Activated CD4-positive, alpha-beta T cell treated with anti-CD3 and anti-CD28 coated beads, Interleukin-2, amount 10 ng/mL, durations not matched to agents 7 days and 5 days (primary cell): ENCODE measurements around the gene KANSL1L. TPM values are rescaled to one million over a fixed set of nuclear protein-coding genes. Genes with fewer than 3 reads are reported as not detected.
"Not testable (repeated sequence)": the region's sequence is repeated elsewhere in the genome, so short reads cannot be mapped to it uniquely, and the experiment has no call there.

Source experiments
- CTCF ChIA-PET: fragments of 350-600 bp; sonication (Branson Sonifier 250); formaldehyde crosslinking; loops from one replicate; lab custom pipeline; 2021; ENCODE audit warnings: antibody characterized with exemption; lab: Charles Lee
- POLR2A ChIA-PET: fragments of 350-600 bp; sonication (Branson Sonifier 250); formaldehyde crosslinking; loops from one replicate; lab custom pipeline; 2021; ENCODE audit warnings: antibody characterized with exemption; lab: Charles Lee
- DNase-seq: peaks from one replicate; pipeline ENCODE4 v3.0.0-alpha.2; 2020
- H3K27ac Mint-ChIP-seq: one replicate; pipeline ENCODE4 v1.8.0; 2021; ENCODE audit warnings: mild to moderate bottlenecking, moderate library complexity, mixed read lengths
- H3K27me3 Mint-ChIP-seq: one replicate; pipeline ENCODE4 v1.8.0; 2021; ENCODE audit warnings: mixed read lengths
- H3K36me3 Mint-ChIP-seq: one replicate; pipeline ENCODE4 v1.8.0; 2021; ENCODE audit warnings: low read depth, mixed read lengths
- H3K4me1 Mint-ChIP-seq: one replicate; pipeline ENCODE4 v1.8.0; 2021; ENCODE audit warnings: mixed read lengths
- H3K4me3 Mint-ChIP-seq: one replicate; pipeline ENCODE4 v1.8.0; 2021; ENCODE audit warnings: mild to moderate bottlenecking, moderate library complexity, mixed read lengths
- H3K9me3 Mint-ChIP-seq: one replicate; pipeline ENCODE4 v1.8.0; 2021; ENCODE audit warnings: mixed read lengths
- total RNA-seq, 2 experiments: library from RNA; stranded (reverse); gene quantifications; one replicate each; pipeline ENCODE4 v1.2.3, GENCODE V29; 2021

KANSL1L gene
- total RNA-seq, 2 experiments from 2014 or later: 5.7 to 7.4 TPM

- Mint-ChIP-seq H3K27me3 (peaks cover 14% of the 10 kb centered on the region), H3K4me3 (no peak overlapping the region), H3K9me3 (peaks cover 10% of the 10 kb centered on the region), H3K27ac (no peak overlapping the region), H3K36me3 (no peaks in the 10 kb centered on the region), H3K4me1 (no peaks in the 10 kb centered on the region)
- DNase-seq: no peak
- ChIA-PET CTCF (no interaction called here), POLR2A (no interaction called here)
Observed at GRCh38 chr2:210190345-210190744, 19.1 kb upstream of the KANSL1L start.

- Mint-ChIP-seq H3K4me3 (no peak overlapping the region), H3K27ac (no peak overlapping the region), H3K27me3 (peaks cover 17% of the 10 kb centered on the region), H3K4me1 (no peaks in the 10 kb centered on the region), H3K36me3 (peaks cover 5% of the 10 kb centered on the region), H3K9me3 (peaks cover 15% of the 10 kb centered on the region)
- ChIA-PET POLR2A (no interaction called here), CTCF (no interaction called here)
- DNase-seq: no peak
Observed at GRCh38 chr2:210189452-210190138, 18.4 kb upstream of the KANSL1L start.

- ChIA-PET POLR2A (no interaction called here), CTCF (no interaction called here)
- Mint-ChIP-seq H3K4me3 (no peak overlapping the region), H3K36me3 (peaks cover 12% of the 10 kb centered on the region), H3K27ac (no peak overlapping the region), H3K27me3 (peaks cover 13% of the 10 kb centered on the region), H3K9me3 (peaks cover 23% of the 10 kb centered on the region), H3K4me1 (peaks cover 4% of the 10 kb centered on the region)
- no peak for DNase-seq
Observed at GRCh38 chr2:210188755-210189154, 17.5 kb upstream of the KANSL1L start.

- POLR2A ChIA-PET: no interaction called here
- H3K27me3 Mint-ChIP-seq: peaks cover 11% of the 10 kb centered on the region
- H3K27ac Mint-ChIP-seq: no peak overlapping the region
- peaks cover 4% of the 10 kb centered on the region for H3K4me1 Mint-ChIP-seq
- no peak for DNase-seq
- CTCF ChIA-PET: no interaction called here
- H3K9me3 Mint-ChIP-seq: peaks cover 29% of the 10 kb centered on the region
- H3K4me3 Mint-ChIP-seq: no peak overlapping the region
- H3K36me3 Mint-ChIP-seq: peaks cover 13% of the 10 kb centered on the region
Observed at GRCh38 chr2:210188190-210188589, 17.0 kb upstream of the KANSL1L start.

GRCh38 chr2:210183936-210184335 is 12.7 kb upstream of the KANSL1L start:
- POLR2A ChIA-PET, DNase-seq, H3K27ac Mint-ChIP-seq, CTCF ChIA-PET, H3K4me3 Mint-ChIP-seq: not testable (repeated sequence)
- Mint-ChIP-seq H3K36me3 (peaks cover 16% of the 10 kb centered on the region), H3K27me3 (peaks cover 12% of the 10 kb centered on the region), H3K4me1 (peaks cover 18% of the 10 kb centered on the region), H3K9me3 (peaks cover 37% of the 10 kb centered on the region)

GRCh38 chr2:210181606-210182088 is 10.4 kb upstream of the KANSL1L start:
- H3K27ac Mint-ChIP-seq: peak overlapping the region; percentile 68
- H3K4me1 Mint-ChIP-seq: peaks cover 18% of the 10 kb centered on the region
- H3K27me3 Mint-ChIP-seq: peaks cover 17% of the 10 kb centered on the region
- DNase-seq: peak; percentile 27
- H3K9me3 Mint-ChIP-seq: peaks cover 38% of the 10 kb centered on the region
- H3K4me3 Mint-ChIP-seq: peak overlapping the region; percentile 35
- POLR2A ChIA-PET: not testable (repeated sequence)
- H3K36me3 Mint-ChIP-seq: peaks cover 16% of the 10 kb centered on the region
- CTCF ChIA-PET: interaction anchor here (0.6 to 1.5 kb wide), 2 partner anchors 9 to 182 kb away, joined by 3 to 4 read pairs; no protein-coding TSS in a partner anchor

- peak overlapping the region; percentile 35 for H3K4me3 Mint-ChIP-seq
- peaks cover 18% of the 10 kb centered on the region for H3K27me3 Mint-ChIP-seq
- POLR2A ChIA-PET, DNase-seq: not testable (repeated sequence)
- H3K27ac Mint-ChIP-seq: peak overlapping the region; percentile 68
- peaks cover 16% of the 10 kb centered on the region for H3K36me3 Mint-ChIP-seq
- peaks cover 34% of the 10 kb centered on the region for H3K9me3 Mint-ChIP-seq
- peaks cover 18% of the 10 kb centered on the region for H3K4me1 Mint-ChIP-seq
- CTCF ChIA-PET: interaction anchor here (1.5 kb wide), 1 partner anchor 9 kb away, joined by 4 read pairs; no protein-coding TSS in a partner anchor
Observed at GRCh38 chr2:210181033-210181605, 9.9 kb upstream of the KANSL1L start.

GRCh38 chr2:210180477-210180876 is 9.3 kb upstream of the KANSL1L start:
- H3K27ac Mint-ChIP-seq: no peak overlapping the region
- POLR2A ChIA-PET: no interaction called here

GRCh38 chr2:210179351-210179990 is 8.3 kb upstream of the KANSL1L start:
- ChIA-PET POLR2A (no interaction called here), CTCF (no interaction called here)

More at GRCh38 chr2:210180477-210180876, 9.3 kb upstream of the KANSL1L start:
- Mint-ChIP-seq H3K9me3 (peaks cover 31% of the 10 kb centered on the region), H3K4me3 (no peak overlapping the region), H3K4me1 (peaks cover 18% of the 10 kb centered on the region), H3K36me3 (peaks cover 16% of the 10 kb centered on the region), H3K27me3 (peaks cover 19% of the 10 kb centered on the region)
- CTCF ChIA-PET: no interaction called here
- DNase-seq: no peak

GRCh38 chr2:210177769-210178168 is 6.6 kb upstream of the KANSL1L start:
- H3K27ac Mint-ChIP-seq: no peak overlapping the region
- ChIA-PET POLR2A (no interaction called here), CTCF (interaction anchor here (0.6 kb wide), 1 partner anchor 156 kb away, joined by 5 read pairs; no protein-coding TSS in a partner anchor)
- H3K36me3 Mint-ChIP-seq: peaks cover 4% of the 10 kb centered on the region
- H3K27me3 Mint-ChIP-seq: peaks cover 25% of the 10 kb centered on the region
- H3K4me3 Mint-ChIP-seq: no peak overlapping the region
- no peak for DNase-seq
- H3K9me3 Mint-ChIP-seq: peaks cover 8% of the 10 kb centered on the region
- peaks cover 14% of the 10 kb centered on the region for H3K4me1 Mint-ChIP-seq

More at GRCh38 chr2:210179351-210179990, 8.3 kb upstream of the KANSL1L start:
- Mint-ChIP-seq H3K27me3 (peaks cover 19% of the 10 kb centered on the region), H3K36me3 (peaks cover 11% of the 10 kb centered on the region), H3K4me3 (no peak overlapping the region), H3K4me1 (peaks cover 18% of the 10 kb centered on the region), H3K9me3 (peaks cover 25% of the 10 kb centered on the region), H3K27ac (no peak overlapping the region)
- no peak for DNase-seq

- peaks cover 15% of the 10 kb centered on the region for H3K4me1 Mint-ChIP-seq
- CTCF ChIA-PET, H3K36me3 Mint-ChIP-seq, H3K27ac Mint-ChIP-seq, POLR2A ChIA-PET, H3K4me3 Mint-ChIP-seq, H3K9me3 Mint-ChIP-seq, DNase-seq: not testable (repeated sequence)
- H3K27me3 Mint-ChIP-seq: peaks cover 28% of the 10 kb centered on the region
Observed at GRCh38 chr2:210177115-210177514, 5.9 kb upstream of the KANSL1L start.

GRCh38 chr2:210174086-210174485 is 2.9 kb upstream of the KANSL1L start:
- CTCF ChIA-PET: no interaction called here
- H3K9me3 Mint-ChIP-seq: peaks cover 4% of the 10 kb centered on the region

GRCh38 chr2:210172219-210172575 is 988 bp upstream of the KANSL1L start:
- POLR2A ChIA-PET: no interaction called here
- no peak overlapping the region for H3K27ac Mint-ChIP-seq
- peaks cover 4% of the 10 kb centered on the region for H3K9me3 Mint-ChIP-seq

More at GRCh38 chr2:210174086-210174485, 2.9 kb upstream of the KANSL1L start:
- Mint-ChIP-seq H3K27ac (no peak overlapping the region), H3K27me3 (peaks cover 28% of the 10 kb centered on the region), H3K36me3 (no peaks in the 10 kb centered on the region), H3K4me3 (no peak overlapping the region), H3K4me1 (peaks cover 21% of the 10 kb centered on the region)
- POLR2A ChIA-PET: no interaction called here
- no peak for DNase-seq

More at GRCh38 chr2:210172219-210172575, 988 bp upstream of the KANSL1L start:
- H3K4me3 Mint-ChIP-seq: peak overlapping the region; percentile 83
- peaks cover 29% of the 10 kb centered on the region for H3K4me1 Mint-ChIP-seq
- CTCF ChIA-PET: interaction anchor here (1.4 kb wide), 1 partner anchor 9 kb away, joined by 4 read pairs; no protein-coding TSS in a partner anchor
- H3K36me3 Mint-ChIP-seq: no peaks in the 10 kb centered on the region
- peaks cover 25% of the 10 kb centered on the region for H3K27me3 Mint-ChIP-seq
- no peak for DNase-seq
